Stomach (tissue), 4 donors: ENCODE measurements around the gene GPBP1L1.

ENCODE experiments used
- CTCF ChIP-seq, 7 experiments: fragments of 450-650 bp in 4 of 7; fragments of 200-600 bp in 3 of 7; sonication (generic) in 3 of 7; IDR thresholded peaks; one replicate each; pipeline ENCODE4 v1.5.1; 2016 to 2019; ENCODE audit warnings: antibody characterized with exemption in 7 of 7, control low read depth in 2 of 7, mild to moderate bottlenecking in 1 of 7
- EP300 ChIP-seq: sonication (generic); formaldehyde crosslinking; IDR thresholded peaks from one replicate; pipeline ENCODE4 v1.6.1; 2017; ENCODE audit warnings: antibody characterized with exemption
- POLR2A ChIP-seq, 4 donors: fragments of 450-650 bp; IDR thresholded peaks; one replicate each; pipeline ENCODE4 v1.6.1; 2016; ENCODE audit warnings: antibody characterized with exemption in 4 of 4, control low read depth in 2 of 4, mild to moderate bottlenecking in 1 of 4, moderate library complexity in 1 of 4
- POLR2AphosphoS5 ChIP-seq, 3 donors: sonication (generic); formaldehyde crosslinking; IDR thresholded peaks; one replicate each; pipeline ENCODE4 v1.6.1; 2016; ENCODE audit warnings: antibody characterized with exemption in 3 of 3

GRCh38 chr1:45721207-45721606, 34.9 kb upstream of the GPBP1L1 start:
- no peak for TF ChIP-seq CTCF (IDR thresholded peaks at IDR 0.05)
- no peak for TF ChIP-seq EP300
- TF ChIP-seq POLR2AphosphoS5 (IDR thresholded peaks at IDR 0.05): no peak
- no peak for TF ChIP-seq POLR2A (IDR thresholded peaks at IDR 0.05)
